GM18499 (cell line): ENCODE measurements around the gene COL3A1.

Source experiments
- ATAC-seq: cut with Tn5 transposase; IDR thresholded peaks from one replicate; pipeline ENCODE4 v1.9.1; 2021; ENCODE audit warnings: moderate number of reproducible peaks; ENCODE audit not compliant: insufficient read depth, unreplicated experiment

The COL3A1 gene

GRCh38 chr2:189060096-189060642 is 86.0 kb downstream of the COL3A1 start:
- no peak for ATAC-seq
